ENCODE measurements around the gene IQCC. TPM values are rescaled to one million over a fixed set of nuclear protein-coding genes. Genes with fewer than 3 reads are reported as not detected.

IQCC gene
- total RNA-seq, 1 donor from 2014 or later = 3.8 TPM

GRCh38 chr1:32192220-32192948 is 13.1 kb upstream of the IQCC start:
- H3K9me3 Mint-ChIP-seq = no peaks in the 10 kb centered on the region
- H3K27me3 Mint-ChIP-seq (ENCODE audit: low read depth) = no peaks in the 10 kb centered on the region
- no peak overlapping the region for H3K4me3 Mint-ChIP-seq
- no peak overlapping the region for H3K27ac Mint-ChIP-seq
- DNase-seq (ENCODE audit: low spot score in 2 of 2, unreplicated experiment in 2 of 2) = no peak
- no peaks in the 10 kb centered on the region for H3K4me1 Mint-ChIP-seq
- no peak for TF ChIP-seq CTCF (IDR thresholded peaks at IDR 0.05; ENCODE audit: unreplicated experiment)
- peaks cover 46% of the 10 kb centered on the region for H3K36me3 Mint-ChIP-seq

DNA sequence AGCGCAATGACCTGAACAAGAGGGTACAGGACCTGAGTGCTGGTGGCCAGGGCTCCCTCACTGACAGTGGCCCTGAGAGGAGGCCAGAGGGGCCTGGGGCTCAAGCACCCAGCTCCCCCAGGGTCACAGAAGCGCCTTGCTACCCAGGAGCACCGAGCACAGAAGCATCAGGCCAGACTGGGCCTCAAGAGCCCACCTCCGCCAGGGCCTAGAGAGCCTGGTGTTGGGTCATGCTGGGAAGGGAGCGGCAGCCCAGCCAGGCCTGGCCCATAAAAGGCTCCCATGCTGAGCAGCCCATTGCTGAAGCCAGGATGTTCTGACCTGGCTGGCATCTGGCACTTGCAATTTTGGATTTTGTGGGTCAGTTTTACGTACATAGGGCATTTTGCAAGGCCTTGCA is 10.5 kb upstream of the IQCC start:
- Mint-ChIP-seq H3K27ac (no peak overlapping the region), H3K4me3 (no peak overlapping the region), H3K36me3 (peaks cover 37% of the 10 kb centered on the region), H3K4me1 (peaks cover 4% of the 10 kb centered on the region), H3K9me3 (no peaks in the 10 kb centered on the region), H3K27me3 (ENCODE audit: low read depth) (no peaks in the 10 kb centered on the region)
- DNase-seq (ENCODE audit: low spot score in 2 of 2, unreplicated experiment in 2 of 2) = no peak
- TF ChIP-seq CTCF (IDR thresholded peaks at IDR 0.05; ENCODE audit: unreplicated experiment) = no peak

GRCh38 chr1:32195531-32195930 is 9.9 kb upstream of the IQCC start:
- no peak overlapping the region for H3K4me3 Mint-ChIP-seq
- TF ChIP-seq CTCF (IDR thresholded peaks at IDR 0.05; ENCODE audit: unreplicated experiment) = no peak
- DNase-seq (ENCODE audit: low spot score in 2 of 2, unreplicated experiment in 2 of 2) = no peak
- H3K9me3 Mint-ChIP-seq = no peaks in the 10 kb centered on the region
- no peak overlapping the region for H3K27ac Mint-ChIP-seq
- H3K27me3 Mint-ChIP-seq (ENCODE audit: low read depth) = no peaks in the 10 kb centered on the region
- peaks cover 7% of the 10 kb centered on the region for H3K4me1 Mint-ChIP-seq
- H3K36me3 Mint-ChIP-seq = peaks cover 33% of the 10 kb centered on the region

DNA sequence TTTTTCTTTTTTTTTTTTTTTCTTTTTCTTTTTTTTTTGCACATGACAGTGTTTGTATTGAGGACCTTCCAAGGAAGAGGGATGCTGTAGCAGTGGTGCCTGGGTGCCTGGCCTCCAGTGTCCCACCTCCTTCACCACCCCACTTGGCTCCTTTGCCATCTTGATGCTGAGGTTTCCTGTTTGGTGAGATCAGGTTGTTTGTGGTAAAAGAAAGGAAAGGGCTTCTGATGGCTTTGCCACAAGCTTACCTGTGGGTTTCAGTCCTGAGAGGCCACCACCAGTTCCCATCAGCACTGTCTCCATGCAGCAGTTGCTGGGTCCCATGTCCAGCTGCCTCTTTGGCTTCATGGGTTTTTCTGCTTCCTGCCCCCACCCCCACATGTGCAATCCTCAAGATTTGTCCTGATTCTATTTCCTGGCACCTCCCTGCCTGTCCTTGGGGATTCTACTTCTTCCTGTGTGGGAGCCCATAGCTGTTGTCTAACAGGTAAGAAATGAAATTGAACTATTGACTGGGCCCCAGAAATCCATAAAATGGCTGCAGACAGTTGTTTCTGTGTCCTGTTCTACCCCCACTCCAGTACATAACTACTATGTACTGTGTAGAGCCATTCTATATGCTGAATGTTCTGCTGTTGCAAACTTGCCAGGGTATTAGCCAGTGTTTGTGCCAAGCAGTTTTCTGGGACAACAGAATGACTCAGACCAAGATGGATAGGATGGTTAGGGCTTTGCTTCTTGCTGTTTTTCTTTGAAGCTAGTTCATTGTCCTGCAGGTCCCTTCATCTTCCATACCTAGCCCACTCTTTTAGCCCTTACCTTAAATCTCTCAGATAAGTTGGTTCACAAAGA is 9.3 kb upstream of the IQCC start:
- Mint-ChIP-seq H3K9me3 (no peaks in the 10 kb centered on the region), H3K36me3 (peaks cover 33% of the 10 kb centered on the region), H3K27me3 (ENCODE audit: low read depth) (no peaks in the 10 kb centered on the region), H3K4me3 (no peak overlapping the region), H3K4me1 (peaks cover 7% of the 10 kb centered on the region), H3K27ac (no peak overlapping the region)
- TF ChIP-seq CTCF (IDR thresholded peaks at IDR 0.05; ENCODE audit: unreplicated experiment) = no peak
- DNase-seq (ENCODE audit: low spot score in 2 of 2, unreplicated experiment in 2 of 2) = no peak

- no peak for TF ChIP-seq CTCF (IDR thresholded peaks at IDR 0.05; ENCODE audit: unreplicated experiment)
- no peak for DNase-seq (ENCODE audit: low spot score in 2 of 2, unreplicated experiment in 2 of 2)
- Mint-ChIP-seq H3K36me3 (peaks cover 25% of the 10 kb centered on the region), H3K4me3 (no peak overlapping the region), H3K27me3 (ENCODE audit: low read depth) (no peaks in the 10 kb centered on the region), H3K27ac (no peak overlapping the region), H3K9me3 (no peaks in the 10 kb centered on the region), H3K4me1 (peaks cover 16% of the 10 kb centered on the region)
These were observed 8.4 kb upstream of the IQCC start for GRCh38 chr1:32197074-32197473.

All from mesothelial cell of epicardium (in vitro differentiated cells).